GM21576 (cell line): ENCODE results near the gene PRSS12.
"Not testable (repeated sequence)": the region's sequence is repeated elsewhere in the genome, so short reads cannot be mapped to it uniquely, and the experiment has no call there.

ENCODE experiments used
- ATAC-seq: cut with Tn5 transposase; IDR thresholded peaks from one replicate; pipeline ENCODE4 v1.9.1; 2021; ENCODE audit warnings: mild to moderate bottlenecking, moderate library complexity; ENCODE audit not compliant: unreplicated experiment

PRSS12 gene, protein sequence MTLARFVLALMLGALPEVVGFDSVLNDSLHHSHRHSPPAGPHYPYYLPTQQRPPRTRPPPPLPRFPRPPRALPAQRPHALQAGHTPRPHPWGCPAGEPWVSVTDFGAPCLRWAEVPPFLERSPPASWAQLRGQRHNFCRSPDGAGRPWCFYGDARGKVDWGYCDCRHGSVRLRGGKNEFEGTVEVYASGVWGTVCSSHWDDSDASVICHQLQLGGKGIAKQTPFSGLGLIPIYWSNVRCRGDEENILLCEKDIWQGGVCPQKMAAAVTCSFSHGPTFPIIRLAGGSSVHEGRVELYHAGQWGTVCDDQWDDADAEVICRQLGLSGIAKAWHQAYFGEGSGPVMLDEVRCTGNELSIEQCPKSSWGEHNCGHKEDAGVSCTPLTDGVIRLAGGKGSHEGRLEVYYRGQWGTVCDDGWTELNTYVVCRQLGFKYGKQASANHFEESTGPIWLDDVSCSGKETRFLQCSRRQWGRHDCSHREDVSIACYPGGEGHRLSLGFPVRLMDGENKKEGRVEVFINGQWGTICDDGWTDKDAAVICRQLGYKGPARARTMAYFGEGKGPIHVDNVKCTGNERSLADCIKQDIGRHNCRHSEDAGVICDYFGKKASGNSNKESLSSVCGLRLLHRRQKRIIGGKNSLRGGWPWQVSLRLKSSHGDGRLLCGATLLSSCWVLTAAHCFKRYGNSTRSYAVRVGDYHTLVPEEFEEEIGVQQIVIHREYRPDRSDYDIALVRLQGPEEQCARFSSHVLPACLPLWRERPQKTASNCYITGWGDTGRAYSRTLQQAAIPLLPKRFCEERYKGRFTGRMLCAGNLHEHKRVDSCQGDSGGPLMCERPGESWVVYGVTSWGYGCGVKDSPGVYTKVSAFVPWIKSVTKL

DNA sequence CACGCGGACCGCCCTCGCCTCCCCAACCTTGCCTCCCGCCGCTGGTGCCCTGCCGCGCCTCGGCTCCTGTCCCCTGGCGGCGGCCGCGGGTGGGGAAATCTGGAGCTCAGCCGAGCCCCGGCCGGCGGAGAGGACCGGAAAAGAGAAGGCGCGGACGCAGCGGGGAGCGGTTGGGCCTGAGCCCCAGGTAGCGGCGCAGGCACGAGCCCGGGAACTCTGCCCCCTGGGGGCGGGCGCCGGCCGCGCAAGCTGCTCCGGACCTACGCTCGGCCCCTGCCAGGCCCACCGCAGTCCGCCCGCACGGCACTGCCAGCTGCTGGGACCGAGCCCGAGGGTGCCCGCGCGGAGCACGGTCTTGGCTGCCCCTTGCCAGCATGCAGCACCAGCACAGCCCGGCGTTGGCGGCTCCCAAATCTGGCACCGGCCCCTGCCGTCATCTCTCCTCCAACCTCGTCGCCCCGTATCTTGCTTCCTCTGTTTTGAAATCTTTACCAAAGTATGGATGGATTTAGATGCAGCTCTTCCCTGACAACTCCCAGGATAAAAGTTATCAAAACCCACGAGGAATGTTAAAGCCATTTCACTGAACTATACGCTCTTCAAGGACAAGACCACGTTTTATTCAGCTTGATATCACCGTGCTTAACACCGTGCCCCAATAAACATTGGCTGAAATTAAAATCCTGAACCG, at the start of gene PRSS12:
Gene PRSS12 (minus strand): TSS at position 161 of the 691 bp plus-strand sequence. CDS start 283 bp downstream, outside the sequence.
- ATAC-seq: peak; percentile 97

DNA sequence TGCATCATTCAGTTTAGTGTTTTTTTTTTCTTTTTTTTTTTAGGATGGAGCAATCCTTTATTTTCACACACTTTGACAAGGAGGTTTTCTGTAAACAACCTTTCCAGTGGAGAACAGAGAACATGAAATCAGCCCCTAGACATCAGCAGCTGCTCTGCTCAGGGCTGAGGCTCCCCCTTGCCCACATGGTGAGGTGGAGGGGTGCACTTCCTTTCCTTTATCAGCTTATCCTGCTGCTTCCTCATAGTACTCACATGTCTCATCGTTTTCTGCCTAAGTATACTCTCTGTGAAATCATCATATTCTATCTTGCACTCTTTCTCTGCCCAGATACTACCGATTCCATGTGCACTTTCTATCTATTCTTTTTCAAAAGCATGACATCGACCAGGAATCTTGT, 47.6 kb upstream of the PRSS12 start:
- ATAC-seq: no peak

DNA sequence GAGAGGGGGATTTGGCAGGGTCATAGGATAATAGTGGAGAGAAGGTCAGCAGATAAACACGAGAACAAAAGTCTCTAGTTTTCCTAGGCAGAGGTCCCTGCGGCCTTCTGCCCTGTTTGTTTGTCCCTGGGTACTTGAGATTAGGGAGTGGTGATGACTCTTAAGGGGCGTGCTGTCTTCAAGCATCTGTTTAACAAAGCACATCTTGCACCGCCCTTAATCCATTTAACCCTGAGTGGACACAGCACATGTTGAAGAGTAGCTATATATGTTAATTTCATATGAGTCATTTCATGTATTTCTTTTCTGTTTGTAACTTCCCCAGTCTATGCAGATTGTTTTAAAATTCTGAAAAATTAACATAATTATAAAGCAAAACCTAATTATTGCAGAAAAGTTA, 47.1 kb upstream of the PRSS12 start:
- not testable (repeated sequence) for ATAC-seq

DNA sequence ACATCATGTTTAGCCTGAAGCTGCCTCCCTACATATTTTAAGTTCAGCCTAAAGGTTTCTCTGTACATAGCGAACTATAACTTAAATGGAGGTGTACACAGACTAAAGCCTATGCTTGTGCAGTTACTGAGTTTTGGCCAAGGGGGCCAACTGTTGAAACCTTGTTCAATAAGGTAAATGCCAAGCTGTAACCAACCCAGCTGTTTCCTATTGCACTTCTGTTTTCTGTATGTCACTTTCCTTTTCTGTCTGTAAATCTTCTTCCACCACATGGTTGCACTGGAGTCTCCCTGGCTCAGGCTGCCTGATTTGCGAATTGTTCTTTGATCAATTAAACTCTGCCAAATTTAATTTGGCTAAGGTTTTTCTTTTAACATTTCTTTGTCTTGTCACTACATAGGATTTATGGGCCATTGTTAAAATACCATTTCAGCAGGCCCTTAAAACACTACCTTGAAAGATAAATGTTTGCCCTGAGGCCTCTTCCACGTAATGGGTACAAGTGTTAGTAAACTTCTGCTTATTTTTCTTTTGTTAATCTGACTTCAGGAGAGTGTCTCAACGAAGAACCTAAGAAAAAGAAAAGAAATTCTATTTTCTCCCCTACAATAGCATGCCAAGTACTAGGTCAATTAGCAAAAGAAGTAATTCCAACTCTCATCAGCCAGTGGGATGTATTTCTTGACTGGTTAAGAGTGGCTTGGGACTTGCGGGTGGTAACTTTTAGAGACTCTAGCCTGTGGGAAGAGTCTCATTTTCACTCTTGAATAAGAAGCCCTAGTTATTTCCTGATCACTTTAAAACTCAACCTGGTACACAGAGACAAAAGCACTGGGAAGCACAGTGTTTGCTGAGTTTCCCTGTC, 45.7 kb upstream of the PRSS12 start:
- ATAC-seq: peak; percentile 94

DNA sequence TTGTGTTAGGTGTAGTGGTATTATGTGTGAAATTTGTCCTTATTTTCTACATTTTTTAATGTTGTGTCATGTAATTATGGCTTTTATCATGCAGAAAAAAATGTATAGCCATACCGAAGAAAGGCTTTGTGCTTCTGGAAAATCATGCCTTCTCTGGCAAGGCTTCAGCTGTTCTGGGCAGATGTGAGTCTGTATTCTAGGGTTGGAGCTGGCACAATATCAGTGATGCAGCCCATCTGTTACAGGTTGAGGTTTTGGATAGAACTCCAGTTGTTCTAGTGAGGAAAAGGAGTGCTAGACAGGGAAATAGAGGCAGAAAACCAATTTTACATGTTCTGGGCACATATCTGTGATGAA, 44.8 kb upstream of the PRSS12 start:
- no peak for ATAC-seq

DNA sequence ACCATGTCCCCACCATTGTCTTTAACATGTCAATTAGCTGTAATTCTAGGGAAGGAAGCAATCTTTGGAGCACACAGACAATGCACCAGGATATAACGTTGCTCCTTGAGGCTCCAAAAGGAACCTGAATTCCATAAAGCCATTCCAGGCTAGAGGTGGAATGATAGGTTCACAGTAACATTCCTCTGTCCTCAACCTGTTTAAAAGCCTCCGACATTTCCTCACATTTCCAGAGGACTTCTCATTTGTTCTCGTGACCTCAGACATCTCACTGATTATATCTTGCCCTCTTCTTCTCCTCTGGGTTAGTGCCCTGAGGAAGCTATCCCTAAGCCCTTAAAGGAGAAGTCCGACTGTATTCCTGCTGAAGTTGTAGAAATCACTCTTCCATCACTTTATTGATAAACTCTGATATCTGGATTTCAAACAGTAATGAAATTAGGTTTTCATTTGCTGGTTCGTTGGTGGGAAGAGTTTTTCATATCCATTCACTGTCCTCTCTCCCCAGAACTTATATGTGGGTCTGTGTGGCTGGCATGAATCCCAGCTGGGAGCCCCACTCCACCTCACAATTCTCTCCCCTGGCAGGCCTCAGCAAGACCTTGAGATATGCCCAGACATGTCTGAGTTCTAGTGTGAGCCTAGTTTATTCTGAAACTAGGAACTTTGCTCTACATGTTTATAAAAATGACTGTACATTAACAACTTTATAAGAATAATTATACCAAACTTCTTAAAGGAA, 44.2 kb upstream of the PRSS12 start:
- ATAC-seq: no peak

DNA sequence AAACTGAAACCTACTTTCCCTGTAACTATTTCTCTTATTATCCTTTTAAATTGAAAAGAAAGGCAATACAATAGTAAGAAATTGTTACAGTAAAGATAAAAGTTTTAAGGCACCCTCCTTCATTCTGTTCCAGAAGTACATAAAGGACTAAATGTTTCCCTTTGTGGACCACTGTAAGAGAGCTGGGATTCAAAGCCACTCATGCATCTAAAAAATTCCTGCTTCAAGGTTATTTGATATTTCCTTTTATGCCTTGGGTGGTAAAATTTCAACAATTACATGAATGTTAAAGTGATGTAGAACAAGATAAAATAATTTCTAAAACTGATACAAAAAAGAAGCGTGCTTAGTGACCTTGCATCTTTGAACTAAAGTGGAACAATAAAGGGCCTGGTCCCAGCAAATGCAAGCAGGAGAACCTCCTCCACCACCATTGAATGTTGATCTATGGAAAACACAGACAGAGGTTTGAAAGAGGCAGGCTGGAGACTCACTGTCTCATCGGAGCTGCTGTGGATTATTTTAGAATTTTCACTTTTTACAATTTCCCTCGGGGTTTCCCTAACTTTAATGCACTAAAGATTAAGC, 42.3 kb upstream of the PRSS12 start:
- ATAC-seq: no peak

DNA sequence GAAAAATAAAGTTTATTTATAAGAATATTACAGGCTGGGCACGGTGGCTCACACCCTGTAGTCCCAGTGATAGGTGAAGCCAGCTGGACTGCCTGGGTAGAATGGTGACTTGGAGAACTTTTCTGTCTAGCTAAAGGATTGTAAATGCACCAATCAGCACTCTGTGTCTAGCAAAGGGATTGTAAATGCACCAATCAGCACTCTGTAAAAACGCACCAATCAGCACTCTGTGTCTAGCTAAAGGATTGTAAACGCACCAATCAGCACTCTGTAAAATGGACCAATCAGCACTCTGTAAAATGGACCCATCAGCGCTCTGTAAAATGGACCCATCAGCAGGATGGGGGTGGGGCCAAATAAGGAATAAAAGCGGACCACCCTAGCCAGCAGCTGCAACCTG, 39.7 kb upstream of the PRSS12 start:
- not testable (repeated sequence) for ATAC-seq

DNA sequence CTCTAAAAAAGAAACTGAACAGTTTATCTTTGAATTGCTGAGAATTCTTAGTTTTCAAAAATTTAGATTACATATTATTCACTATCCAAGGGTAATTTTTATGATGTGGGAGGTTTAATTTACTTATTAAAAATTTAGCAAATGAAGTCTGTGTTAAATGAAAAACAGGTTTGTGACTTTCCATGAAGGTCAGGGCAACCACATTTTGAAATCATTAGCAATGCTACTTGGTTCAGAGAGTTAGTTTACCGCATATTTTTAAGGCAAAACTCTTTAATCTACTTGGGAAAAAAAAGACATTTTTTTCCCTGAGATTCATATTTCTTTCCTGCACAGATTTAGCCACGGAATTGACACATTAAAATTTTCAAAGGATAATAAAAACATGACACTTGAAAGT, 37.3 kb upstream of the PRSS12 start:
- ATAC-seq: no peak

DNA sequence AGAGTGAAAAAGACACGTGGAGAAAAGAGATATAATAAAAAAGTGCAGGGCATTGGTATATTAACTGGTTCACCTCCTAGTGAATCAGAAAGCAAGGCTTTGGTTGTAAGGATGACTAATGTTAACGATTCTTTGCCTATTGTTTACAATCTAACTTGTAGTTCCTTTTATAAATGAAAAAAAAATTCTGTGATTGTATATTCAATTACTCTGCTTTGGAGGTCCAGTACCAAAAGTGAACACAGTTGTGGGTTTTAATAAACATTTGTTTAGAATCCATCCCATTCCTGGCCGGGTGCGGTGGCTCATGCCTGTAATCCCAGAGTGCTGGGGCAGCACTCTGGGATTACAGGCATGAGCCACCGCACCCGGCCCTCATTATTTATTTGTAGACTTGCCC, 36.9 kb upstream of the PRSS12 start:
- no peak for ATAC-seq

DNA sequence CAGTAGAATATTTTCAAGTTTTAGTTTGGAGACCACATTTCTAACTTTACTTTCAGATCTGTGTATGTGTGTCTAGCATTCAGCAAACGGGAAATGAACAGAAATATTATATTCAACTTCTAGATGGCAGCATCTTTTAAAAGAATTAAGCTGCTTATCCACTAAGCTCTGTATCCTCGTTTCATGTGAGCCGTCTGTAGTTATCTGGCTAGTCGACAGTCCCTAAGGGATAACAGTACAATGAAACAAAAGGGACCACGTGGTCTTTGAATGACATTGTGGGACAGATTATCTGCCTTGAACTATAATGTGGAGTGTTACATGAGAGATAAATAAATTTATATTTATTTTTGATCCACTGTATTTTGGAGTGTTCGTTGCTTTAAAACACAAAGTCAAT, 35.8 kb upstream of the PRSS12 start:
- ATAC-seq: no peak

DNA sequence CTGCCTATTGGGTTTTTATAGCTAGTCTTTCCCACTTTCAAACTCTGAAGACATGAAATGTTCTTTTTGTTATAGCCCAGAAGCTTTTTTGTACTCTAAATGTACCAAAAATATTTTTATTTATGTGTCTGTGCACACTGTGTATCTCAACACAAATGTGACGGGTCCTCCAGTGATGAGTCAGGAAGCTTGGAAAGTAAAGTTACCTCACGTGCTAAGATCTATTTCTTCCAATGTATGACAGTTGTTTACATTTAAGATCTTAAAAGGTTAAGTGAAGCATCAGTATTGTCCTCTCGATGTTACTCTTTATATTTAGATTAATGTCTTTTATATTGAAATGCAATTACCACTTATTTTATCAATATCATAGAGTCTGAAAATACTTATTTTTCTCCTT, 29.1 kb upstream of the PRSS12 start:
- no peak for ATAC-seq

DNA sequence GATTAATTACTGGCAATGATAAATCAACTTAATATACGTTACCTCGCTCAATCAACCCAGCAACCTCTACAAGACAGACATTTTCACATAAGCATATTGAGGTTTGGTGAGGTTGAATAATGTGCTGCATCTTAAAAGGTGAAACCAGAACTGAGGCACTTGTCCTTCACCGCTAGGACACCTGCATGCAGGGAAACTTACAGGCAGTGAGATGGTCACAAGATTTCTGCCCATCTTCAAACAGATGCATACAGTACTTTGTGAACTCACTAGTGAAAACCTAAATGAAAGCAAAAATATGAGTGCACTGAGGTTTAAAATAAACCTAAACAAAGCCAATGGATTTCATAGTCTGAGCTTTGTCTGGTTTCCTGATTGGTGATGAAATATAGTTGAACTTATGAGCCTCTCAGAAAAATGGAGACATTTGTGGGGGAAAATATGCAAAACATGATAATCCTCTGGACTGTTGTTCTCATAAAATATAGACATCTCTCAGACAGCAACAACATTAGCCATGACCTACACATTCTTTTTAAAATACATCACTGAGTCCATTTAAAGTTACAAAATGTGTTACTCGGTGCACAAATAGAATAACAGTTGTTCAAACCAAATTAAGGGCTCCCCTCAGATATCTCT, 20.9 kb upstream of the PRSS12 start:
- ATAC-seq: no peak

DNA sequence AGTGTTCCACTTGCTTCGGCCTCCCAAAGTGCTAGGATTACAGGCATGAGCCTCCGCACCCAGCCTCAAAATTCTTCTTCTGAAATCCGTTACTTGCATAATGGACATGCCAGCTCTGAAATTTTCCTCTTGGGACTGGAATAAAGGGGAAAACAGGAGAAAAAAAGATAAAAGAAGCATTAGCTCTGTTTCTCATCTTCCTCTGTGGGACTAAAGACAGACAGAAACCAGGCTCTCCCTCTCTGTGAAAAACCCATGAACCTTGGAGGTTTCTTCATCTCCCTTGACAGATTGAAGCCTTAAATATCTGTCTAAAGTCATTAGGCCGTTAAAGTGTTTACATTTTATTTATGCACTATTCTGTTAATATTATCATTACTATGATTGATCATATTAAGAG, 19.4 kb upstream of the PRSS12 start:
- ATAC-seq: no peak

DNA sequence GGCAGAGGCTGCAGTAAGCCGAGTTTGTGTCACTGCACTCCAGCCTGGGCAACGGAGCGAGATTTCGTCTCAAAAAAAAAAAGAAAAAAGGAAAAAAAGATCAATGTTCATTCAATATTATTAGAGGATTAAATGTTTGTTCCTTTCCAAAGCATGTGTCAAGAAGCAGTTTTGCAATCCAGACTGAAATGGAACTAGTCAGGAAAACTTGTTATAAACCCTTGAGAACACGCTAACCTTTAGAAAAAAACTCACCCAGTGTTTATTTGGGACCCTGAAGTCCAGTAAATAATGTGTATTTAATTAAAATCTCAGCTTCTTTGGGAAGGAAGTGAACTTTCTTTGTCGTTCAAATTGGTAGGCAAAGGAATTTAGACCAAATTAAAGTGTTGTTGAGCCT, 16.4 kb upstream of the PRSS12 start:
- no peak for ATAC-seq

DNA sequence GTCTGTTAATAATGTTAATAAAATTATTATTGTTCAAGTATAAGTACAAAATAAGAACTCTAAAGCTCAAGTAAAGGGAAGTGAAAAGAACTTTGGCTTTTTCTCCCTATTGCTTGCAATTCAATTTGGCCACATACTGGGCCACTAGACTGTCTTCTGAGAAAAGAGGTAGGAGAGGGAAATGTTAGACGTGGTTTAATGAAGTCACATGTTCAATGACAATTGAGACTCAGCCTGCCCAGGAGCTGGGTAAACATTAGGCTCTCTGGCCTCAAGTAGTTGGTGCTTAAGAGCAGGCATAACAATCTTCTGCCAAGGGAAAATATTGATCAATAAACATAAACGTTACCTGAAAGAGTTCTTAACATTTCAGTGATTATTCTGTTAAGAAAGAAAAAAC, 15.1 kb upstream of the PRSS12 start:
- no peak for ATAC-seq

DNA sequence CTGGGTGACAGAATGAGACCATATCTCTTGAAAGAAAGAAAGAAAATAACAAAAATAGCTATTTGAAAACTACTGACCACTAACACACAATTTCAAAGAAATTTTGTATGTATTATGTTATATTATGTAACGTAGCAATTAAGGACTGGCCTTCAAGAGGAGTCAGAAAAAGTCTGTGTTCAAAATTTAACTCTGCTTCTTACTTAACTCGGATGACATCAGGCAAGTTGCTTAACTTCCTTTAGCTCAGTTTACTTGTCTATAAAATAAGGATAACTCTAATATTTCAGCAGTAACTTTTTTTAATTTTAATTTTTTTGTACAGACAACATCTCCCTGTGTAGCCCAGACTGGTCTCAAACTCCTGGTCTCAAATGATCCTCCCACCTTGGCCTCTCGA, 14.6 kb upstream of the PRSS12 start:
- ATAC-seq: no peak

DNA sequence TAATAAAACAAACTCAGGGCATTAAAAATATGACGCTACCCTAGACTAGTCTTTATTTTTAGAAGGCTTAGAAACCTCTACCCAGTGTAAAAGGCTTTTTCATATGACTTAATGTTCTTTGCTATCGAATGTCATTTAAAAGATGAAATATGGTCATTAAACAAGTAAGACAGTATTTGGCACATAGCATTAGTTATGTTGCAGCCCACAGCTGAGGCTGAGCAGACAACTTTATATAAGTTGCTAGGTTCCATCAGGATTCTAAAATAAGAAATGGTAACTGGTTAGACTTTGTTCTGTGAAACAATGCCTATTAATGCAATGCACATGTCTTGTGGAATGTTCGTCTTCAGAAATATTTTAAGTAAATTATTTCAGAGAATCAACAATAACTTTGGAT, 10.4 kb upstream of the PRSS12 start:
- ATAC-seq: no peak

DNA sequence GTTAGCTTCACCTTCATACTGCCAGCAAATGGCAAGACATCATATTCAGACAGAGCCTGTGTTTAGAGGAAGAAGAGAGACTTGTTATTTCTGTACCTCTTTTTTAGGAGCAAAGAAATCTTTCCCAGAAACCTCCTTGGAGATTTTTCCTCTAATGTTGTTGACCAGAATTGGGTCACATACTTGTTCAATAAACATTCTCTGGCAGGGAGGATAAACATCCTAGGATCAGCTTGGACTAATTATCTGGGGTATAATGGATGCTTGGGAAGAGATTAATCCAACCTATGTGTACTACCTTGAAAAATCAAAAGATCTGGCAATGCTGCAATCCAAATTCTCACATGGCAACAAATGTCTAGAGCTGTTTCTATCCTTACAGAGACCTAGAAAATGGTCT, 8.4 kb upstream of the PRSS12 start:
- no peak for ATAC-seq
